Astrocyte of the hippocampus (primary cell): Measurements from ENCODE around the gene CPEB1.
A peak's percentile ranks its signal among the peaks of the same experiment; 100 is the strongest.
"Not testable (repeated sequence)": the region's sequence is repeated elsewhere in the genome, so short reads cannot be mapped to it uniquely, and the experiment has no call there.

Experiments used
- DNase-seq: peaks from one replicate; pipeline ENCODE4 v3.0.0; 2011; ENCODE audit warnings: low read depth, low spot score

CPEB1 gene

DNA sequence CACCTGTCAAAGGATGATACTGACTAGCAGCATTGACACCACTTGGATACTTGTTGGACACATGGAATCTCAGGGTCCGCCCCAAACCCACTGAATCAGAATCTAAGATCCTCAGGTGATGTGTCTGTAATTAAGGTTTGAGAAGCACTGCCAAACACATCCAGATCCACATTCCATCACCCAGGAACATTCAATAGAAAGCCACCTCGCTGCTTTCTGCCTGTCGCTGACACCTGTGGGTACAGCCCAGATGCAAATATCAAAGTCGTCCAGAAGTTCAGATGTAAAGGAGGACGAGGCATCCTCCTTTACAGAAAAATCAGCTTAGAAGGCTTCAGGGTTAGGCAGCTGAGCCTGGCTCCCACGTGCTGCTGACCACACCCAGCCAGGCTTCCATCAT lies 101.7 kb downstream of the CPEB1 start:
- DNase-seq = no peak

DNA sequence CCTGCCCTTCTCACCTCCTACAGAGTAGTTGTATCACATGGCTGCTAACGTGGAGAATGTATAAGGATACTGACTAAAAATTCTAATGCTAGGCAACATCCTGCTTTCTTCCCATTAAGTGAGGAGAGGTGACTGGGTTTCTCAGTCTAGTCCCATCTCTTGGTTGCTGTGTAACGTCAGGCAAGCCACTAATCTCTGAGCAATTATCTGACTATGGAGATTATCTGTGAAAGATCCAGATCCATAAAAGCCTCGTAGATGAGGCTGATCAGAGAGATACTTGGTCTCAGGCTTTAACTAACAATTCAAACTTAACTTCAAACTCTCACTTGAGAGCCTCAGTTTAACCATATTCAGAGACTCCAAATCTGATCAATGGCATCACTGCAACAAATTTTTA lies 102.2 kb downstream of the CPEB1 start:
- no peak for DNase-seq

DNA sequence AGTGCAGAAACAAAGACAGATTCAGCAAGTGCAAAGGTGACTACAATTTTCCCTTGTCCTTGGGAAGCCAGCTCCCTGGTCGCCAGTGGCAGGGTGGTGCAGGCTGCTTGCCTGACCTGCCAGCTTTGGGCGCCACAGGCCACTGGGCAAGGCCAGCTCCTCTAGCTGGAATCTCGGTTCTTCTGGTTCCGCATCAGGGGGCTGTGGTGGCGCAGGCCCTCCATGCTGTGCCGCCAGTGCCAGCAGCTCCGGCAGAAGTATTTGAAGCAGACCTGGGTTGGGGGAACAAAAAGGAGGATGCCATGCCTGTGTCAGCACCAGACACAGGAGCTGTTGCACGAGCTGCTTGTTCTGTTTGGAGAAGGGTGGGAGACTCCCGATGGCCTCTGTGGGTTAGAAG lies 102.7 kb downstream of the CPEB1 start:
- DNase-seq = no peak

DNA sequence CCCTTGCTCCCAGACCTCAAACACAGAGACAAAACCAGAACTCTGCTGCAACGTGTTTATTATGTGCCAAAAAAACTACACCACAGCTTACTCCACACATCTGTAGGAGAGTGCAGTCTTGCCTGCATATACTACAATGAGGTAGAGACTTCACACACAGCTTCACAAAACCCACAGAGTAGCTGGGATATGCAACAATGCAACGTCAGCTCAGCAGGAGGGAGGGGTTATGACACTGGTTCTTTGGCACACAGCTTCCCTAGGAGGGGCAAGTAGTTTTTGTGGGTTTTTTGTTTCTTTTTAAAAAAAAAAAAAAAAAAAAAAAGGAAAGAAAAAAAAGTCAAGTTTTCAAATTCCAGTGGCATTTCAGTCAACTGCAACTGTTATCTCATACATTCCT lies 104.0 kb downstream of the CPEB1 start:
- peak; percentile 89 for DNase-seq

GRCh38 chr15:82540984-82541431 lies 106.2 kb downstream of the CPEB1 start:
- no peak for DNase-seq

DNA sequence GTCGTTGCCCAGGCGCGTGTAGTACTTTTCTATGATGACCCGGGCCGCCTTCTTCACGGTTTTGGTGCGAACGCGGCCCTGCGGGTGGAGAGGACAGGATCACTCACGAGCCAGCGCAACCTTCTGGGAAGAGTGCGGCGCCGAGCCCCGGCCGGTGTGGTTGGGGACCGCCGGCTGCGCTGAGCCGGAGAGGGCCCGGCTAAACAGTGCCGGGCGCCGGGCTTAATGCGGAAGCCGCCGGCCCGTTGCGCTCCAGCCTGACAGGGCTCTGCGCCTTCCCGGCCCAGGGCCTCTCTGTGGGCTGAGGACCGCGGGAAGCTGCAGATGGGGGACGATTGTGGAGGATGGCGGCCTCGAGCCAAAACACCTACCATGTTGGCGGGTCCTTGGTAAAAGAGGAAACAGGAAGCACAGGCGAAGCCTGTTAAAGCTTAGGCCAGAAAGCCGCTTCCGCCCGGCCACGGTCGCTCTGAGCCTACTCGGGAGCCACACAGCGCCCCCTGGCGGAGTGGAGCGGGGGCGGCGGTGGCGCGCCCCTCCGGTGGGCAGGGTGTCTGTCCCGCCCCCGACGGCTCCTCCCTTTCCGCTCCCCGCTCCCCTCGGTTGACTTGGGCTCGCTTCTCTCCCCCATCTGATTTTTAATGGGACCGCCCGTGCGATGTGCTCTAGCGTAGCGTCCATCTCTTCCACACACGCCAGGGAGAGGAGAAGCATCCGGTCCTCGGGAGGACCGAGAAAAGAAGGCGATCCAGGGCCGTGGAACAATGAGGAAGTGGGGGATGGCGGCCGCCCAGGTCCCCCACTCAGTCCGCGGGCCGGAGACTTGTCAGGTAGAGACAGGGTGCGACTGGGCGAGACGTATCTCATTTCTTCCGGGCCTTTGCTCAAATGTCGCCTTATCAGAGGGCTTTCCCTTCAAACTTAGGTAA lies 106.8 kb downstream of the CPEB1 start, which contains the start of gene RPS17:
RPS17 (minus strand) TSS at position 403 of the 929 bp plus-strand sequence; CDS start at position 374, 29 bp downstream.
- peak; percentile 99 for DNase-seq

GRCh38 chr15:82539691-82540054 lies 107.5 kb downstream of the CPEB1 start:
- DNase-seq = peak; percentile 28

DNA sequence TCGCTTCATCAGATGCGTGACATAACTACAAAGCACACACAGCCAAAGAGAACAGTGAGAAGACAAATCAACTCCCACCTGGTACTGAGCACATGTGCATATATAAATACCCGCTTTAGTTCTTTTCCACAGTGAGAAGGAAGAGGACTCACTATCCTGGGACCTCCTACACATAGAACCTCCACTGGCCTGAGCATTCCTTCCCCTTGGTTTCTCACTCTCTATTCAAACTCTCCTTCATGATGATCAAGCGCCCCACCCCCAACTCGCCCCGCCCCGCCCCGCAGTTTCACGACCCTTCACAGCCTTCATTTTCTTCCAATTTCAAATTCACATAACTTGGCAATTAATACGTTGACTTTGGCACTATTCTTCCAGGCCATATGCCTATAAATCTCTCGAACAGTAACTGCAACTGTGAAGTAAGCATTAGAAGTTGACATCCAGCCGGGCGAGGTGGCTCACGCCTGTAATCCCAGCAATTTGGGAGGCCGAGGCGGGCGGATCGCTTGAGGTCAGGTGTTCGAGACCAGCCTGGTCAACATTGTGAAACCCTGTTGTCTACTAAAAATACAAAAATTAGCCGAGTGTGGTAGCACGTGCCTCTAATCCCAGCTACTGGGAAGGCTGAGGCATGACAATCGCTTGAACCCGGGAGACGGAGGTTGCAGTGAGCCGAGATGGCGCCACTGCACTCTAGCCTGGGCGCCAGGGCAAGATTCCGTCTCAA lies 108.0 kb downstream of the CPEB1 start:
- DNase-seq = peak; percentile 28

GRCh38 chr15:82537351-82537908 lies 109.7 kb downstream of the CPEB1 start:
- DNase-seq = no peak

GRCh38 chr15:82536409-82537350 lies 110.5 kb downstream of the CPEB1 start:
- DNase-seq = no peak

- no peak for DNase-seq
Observed at GRCh38 chr15:82535566-82536408, 111.4 kb downstream of the CPEB1 start.

DNA sequence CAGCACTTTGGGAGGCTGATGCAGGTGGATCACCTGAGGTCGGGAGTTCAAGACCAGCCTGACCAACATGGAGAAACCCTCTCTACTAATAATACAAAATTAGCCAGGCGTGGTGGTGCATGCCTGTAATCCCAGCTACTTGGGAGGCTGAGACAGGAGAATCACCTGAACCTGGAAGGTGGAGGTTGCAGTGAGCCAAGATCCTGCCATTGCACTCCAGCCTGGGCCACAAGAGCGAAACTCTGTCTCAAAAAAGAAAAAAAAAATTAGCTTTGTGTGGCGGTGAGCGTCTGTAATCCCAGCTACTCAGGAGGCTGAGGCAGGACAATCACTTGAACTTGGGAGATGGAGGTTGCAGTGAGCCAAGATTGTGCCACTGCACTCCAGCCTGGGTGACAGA lies 112.0 kb downstream of the CPEB1 start:
- not testable (repeated sequence) for DNase-seq

DNA sequence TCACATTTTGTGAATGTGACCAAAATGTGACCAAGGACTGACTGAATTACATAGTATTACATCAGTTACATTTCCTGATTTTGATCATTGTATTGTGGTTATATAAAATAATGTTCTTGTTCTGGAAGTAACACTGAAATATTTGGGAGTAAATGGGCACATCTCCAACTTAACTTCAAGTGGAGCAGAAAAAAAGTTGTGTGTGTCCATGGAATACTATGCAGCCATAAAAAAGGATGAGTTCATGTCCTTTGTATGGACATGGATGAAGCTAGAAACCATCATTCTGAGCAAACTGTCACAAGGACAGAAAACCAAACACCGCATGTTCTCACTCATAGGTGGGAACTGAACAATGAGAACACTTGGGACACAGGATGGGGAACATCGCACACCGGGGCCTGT lies 112.7 kb downstream of the CPEB1 start:
- DNase-seq = not testable (repeated sequence)

DNA sequence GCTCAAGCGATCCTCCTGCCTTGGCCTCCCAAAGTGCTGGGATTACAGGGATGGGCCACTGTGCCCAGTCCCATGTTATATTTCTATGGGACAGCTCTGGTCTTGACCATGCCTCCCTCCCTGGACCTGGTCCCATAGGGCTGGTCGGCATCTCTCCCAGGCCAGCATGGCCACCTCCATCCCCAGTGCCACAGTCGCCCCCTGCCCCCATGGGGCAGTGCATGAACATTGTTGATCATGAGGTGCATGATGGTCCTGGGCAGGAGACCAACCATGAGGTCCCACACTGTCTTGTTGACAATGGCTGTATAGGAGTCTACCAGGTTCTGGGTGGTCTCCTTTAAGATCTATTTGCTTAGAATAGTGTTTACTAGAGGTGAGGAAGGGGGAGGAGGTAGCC lies 113.4 kb downstream of the CPEB1 start:
- no peak for DNase-seq

- no peak for DNase-seq
Observed at GRCh38 chr15:82532991-82533481, 114.1 kb downstream of the CPEB1 start.

GRCh38 chr15:82532383-82532990 lies 114.7 kb downstream of the CPEB1 start:
- DNase-seq = no peak

DNA sequence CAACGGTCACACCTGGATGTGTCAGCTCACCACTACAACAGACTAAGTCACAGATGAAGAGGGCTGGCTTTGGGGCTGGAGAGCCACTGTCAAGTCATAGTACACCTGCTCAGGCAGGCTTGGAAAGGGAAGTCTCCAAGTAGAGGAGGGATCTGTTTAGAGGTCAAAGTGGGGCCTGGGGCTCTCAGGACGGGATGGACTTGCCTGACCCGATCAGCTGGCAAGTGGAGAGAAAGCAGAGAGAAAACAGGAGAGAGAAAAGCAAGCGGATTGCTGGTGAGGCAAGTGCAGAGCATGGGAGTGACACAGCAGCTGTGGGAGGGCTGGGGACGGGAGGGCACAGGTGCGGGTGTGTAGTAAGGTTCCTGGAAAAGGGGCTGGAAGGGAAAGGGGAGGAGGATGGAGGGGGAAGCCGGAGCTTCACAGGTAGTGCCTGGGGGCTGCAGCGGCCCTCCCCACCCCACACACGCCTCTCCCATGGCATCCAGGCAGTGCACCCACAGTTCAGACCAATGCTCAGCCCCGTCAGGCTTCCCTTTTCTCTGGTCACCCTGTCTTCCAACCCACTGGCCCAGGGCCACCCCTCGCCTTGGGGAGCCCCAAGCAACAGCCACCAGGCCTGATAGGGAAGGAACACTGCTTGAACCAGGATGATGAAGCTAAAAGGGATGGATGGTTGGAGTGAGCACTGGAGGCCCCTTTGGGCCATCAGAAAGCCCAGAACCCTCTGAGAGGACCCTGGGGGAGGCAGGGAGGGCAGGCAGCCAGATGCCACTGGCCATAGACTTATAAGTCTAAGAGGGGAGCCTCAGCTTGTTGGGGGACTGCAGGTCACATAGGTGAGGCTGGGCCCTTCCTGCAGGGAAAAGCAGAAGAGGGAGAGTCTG lies 115.4 kb downstream of the CPEB1 start:
- DNase-seq = no peak

- DNase-seq = peak; percentile 86
Observed at GRCh38 chr15:82530606-82531379, 116.4 kb downstream of the CPEB1 start.
